ENCODE measurements around the gene RFX7.

- TF ChIP-seq EZH2 (IDR thresholded peaks at IDR 0.05): no peak
- TF ChIP-seq POLR2AphosphoS5 (IDR thresholded peaks at IDR 0.05; ENCODE audit: borderline replicate concordance, low read depth, low read length): no peak
These were observed 48.1 kb upstream of the RFX7 start for GRCh38 chr15:56291741-56292140.

All from SK-N-MC (cell line).